SK-N-SH (cell line): ENCODE measurements around the gene MPC2. TPM values are rescaled to one million over a fixed set of nuclear protein-coding genes. Genes with fewer than 3 reads are reported as not detected.

ENCODE experiments used
- CTCF ChIA-PET: fragments of 300-600, 350-600 bp; formaldehyde crosslinking; extraction: SDS; loops from one replicate; lab custom pipeline; 2021; lab: Yijun Ruan, JAX
- POLR2A ChIA-PET: fragments of 350-600 bp; sonication (Branson Sonifier 250); formaldehyde crosslinking; extraction: SDS; loops from one replicate; lab custom pipeline; 2020; ENCODE audit warnings: antibody characterized with exemption, inconsistent platforms; lab: Yijun Ruan, JAX
- DNase-seq: peaks from one replicate; pipeline ENCODE4 v3.0.0; 2012
- H2AFZ ChIP-seq: fragments of 200-600 bp; sonication (generic); 2 replicates; pipeline ENCODE4 v1.8.1; 2016; ENCODE audit warnings: antibody characterized with exemption, mild to moderate bottlenecking, low read depth
- H3F3A ChIP-seq: fragments of 200-600 bp; sonication (generic); replicated peaks from 2 replicates; pipeline ENCODE3; 2016; ENCODE audit warnings: antibody characterized with exemption, mild to moderate bottlenecking; ENCODE audit not compliant: insufficient read depth
- H3K27ac ChIP-seq, 2 experiments: fragments of 200-500 bp in 1 of 2; fragments of 200-600 bp in 1 of 2; sonication (Bioruptor generic) in 1 of 2; sonication (generic), shearing (Covaris generic) in 1 of 2; 2 replicates each; pipeline versions ENCODE4 v1.5.1 to v1.6.1; 2014 to 2016; ENCODE audit warnings: low read depth in 2 of 2, inconsistent platforms in 1 of 2, low read length in 1 of 2, mild to moderate bottlenecking in 1 of 2, mixed read lengths in 1 of 2
- H3K27me3 ChIP-seq: fragments of 200-600 bp; sonication (generic), shearing (Covaris generic); 2 replicates; pipeline ENCODE4 v1.6.1; 2016; ENCODE audit warnings: mixed run types; ENCODE audit not compliant: insufficient read depth
- H3K36me3 ChIP-seq, 2 experiments: fragments of 200-500 bp in 1 of 2; fragments of 200-600 bp in 1 of 2; sonication (Bioruptor generic) in 1 of 2; sonication (generic) in 1 of 2; replicated peaks in 1 of 2; 2 replicates each; pipeline versions ENCODE3 to v1.5.1; 2014 to 2016; ENCODE audit warnings: low read length in 1 of 2, mild to moderate bottlenecking in 1 of 2; ENCODE audit not compliant: insufficient read depth in 2 of 2, control insufficient read depth in 1 of 2
- H3K4me1 ChIP-seq, 2 experiments: fragments of 200-500 bp in 1 of 2; fragments of 200-600 bp in 1 of 2; sonication (Bioruptor generic) in 1 of 2; sonication (generic), shearing (Covaris generic) in 1 of 2; 2 replicates each; pipeline versions ENCODE4 v1.5.1 to v1.6.1; 2014 to 2016; ENCODE audit warnings: low read depth in 1 of 2, low read length in 1 of 2, mixed run types in 1 of 2; ENCODE audit not compliant: insufficient read depth in 2 of 2, control insufficient read depth in 1 of 2
- H3K4me2 ChIP-seq: fragments of 200-600 bp; sonication (generic), shearing (Covaris generic); 2 replicates; pipeline ENCODE4 v1.6.1; 2017; ENCODE audit warnings: mixed run types
- H3K4me3 ChIP-seq, 2 experiments: fragments of 200-500 bp in 1 of 2; fragments of 200-600 bp in 1 of 2; sonication (Bioruptor generic) in 1 of 2; sonication (generic), shearing (Covaris generic) in 1 of 2; 2 replicates each; pipeline versions ENCODE4 v1.5.1 to v1.8.1; 2014 to 2016; ENCODE audit warnings: low read depth in 2 of 2, inconsistent platforms in 1 of 2, low read length in 1 of 2, mild to moderate bottlenecking in 1 of 2, mixed read lengths in 1 of 2, moderate library complexity in 1 of 2
- H3K79me2 ChIP-seq: fragments of 200-600 bp; sonication (generic); 2 replicates; pipeline ENCODE4 v1.8.1; 2017; ENCODE audit warnings: mild to moderate bottlenecking; ENCODE audit not compliant: insufficient read depth
- H3K9ac ChIP-seq: fragments of 200-600 bp; sonication (generic); 2 replicates; pipeline ENCODE4 v1.6.1; 2017; ENCODE audit warnings: mixed run types
- H3K9me2 ChIP-seq: fragments of 200-600 bp; sonication (generic); 2 replicates; pipeline ENCODE4 v1.6.1; 2017; ENCODE audit warnings: mixed run types
- H3K9me3 ChIP-seq: fragments of 200-600 bp; sonication (generic); 2 replicates; pipeline ENCODE4 v1.6.1; 2017; ENCODE audit warnings: mixed run types, mild to moderate bottlenecking, moderate library complexity
- H4K20me1 ChIP-seq: fragments of 200-600 bp; sonication (generic); 2 replicates; pipeline ENCODE4 v1.6.1; 2017; ENCODE audit warnings: mild to moderate bottlenecking, mixed run types; ENCODE audit not compliant: insufficient read depth
- CHD2 ChIP-seq: fragments of 150-350 bp; IDR thresholded peaks from 2 replicates; pipeline ENCODE4 v1.6.1; 2018; ENCODE audit warnings: low read length; ENCODE audit not compliant: partially characterized antibody
- ELF1 ChIP-seq: IDR thresholded peaks from 2 replicates; pipeline ENCODE4 v1.4.0; 2012
- EZH2phosphoT487 ChIP-seq: fragments of 200-600 bp; sonication (generic); IDR thresholded peaks from 2 replicates; pipeline ENCODE4 v1.6.1; 2017; ENCODE audit warnings: low read depth, mixed run types, mild to moderate bottlenecking, antibody characterized with exemption, moderate library complexity, borderline replicate concordance
- FOSL2 ChIP-seq: IDR thresholded peaks from 2 replicates; pipeline ENCODE4 v1.4.0; 2012; ENCODE audit warnings: low read depth, mild to moderate bottlenecking, moderate library complexity, borderline replicate concordance
- FOXM1 ChIP-seq: IDR thresholded peaks from 2 replicates; pipeline ENCODE4 v1.4.0; 2012; ENCODE audit warnings: low read depth, mild to moderate bottlenecking
- JUND ChIP-seq: IDR thresholded peaks from 2 replicates; pipeline ENCODE4 v1.4.0; 2012
- MXI1 ChIP-seq: IDR thresholded peaks from 2 replicates; pipeline ENCODE4 v1.6.1; 2012; ENCODE audit warnings: mild to moderate bottlenecking, low read depth, low read length, improper control_type of control experiment
- NFIC ChIP-seq: IDR thresholded peaks from 2 replicates; pipeline ENCODE4 v1.4.0; 2012; ENCODE audit warnings: borderline replicate concordance
- POLR2AphosphoS5 ChIP-seq: IDR thresholded peaks from 2 replicates; pipeline ENCODE4 v1.6.1; 2012; ENCODE audit warnings: low read depth, low read length
- TAF1 ChIP-seq: IDR thresholded peaks from 2 replicates; pipeline ENCODE4 v1.6.1; 2012; ENCODE audit warnings: low read depth, mild to moderate bottlenecking, low read length, moderate library complexity, borderline replicate concordance
- TCF12 ChIP-seq: IDR thresholded peaks from 2 replicates; pipeline ENCODE4 v1.4.0; 2012
- YY1 ChIP-seq: IDR thresholded peaks from 2 replicates; pipeline ENCODE4 v1.4.0; 2012; ENCODE audit warnings: low read depth, mild to moderate bottlenecking
- WGBS: methylation state at CpG from one replicate; pipeline ENCODE4 v1.1.6; 2017; ENCODE audit warnings: low lambda C conversion rate; 5-methylcytosine and 5-hydroxymethylcytosine counted together
- polyA plus RNA-seq, 3 experiments: library from polyadenylated mRNA; depleted of rRNA; stranded (reverse); fragments of >200 nt; gene quantifications; 2 replicates each; pipeline ENCODE4 v1.2.3, GENCODE V29; 2012
- TF ChIP-seq, protein P1 (sequence below): IDR thresholded peaks from 2 replicates; pipeline ENCODE4; 2012
- TF ChIP-seq, protein P2 (sequence below): fragments of 150-350 bp; IDR thresholded peaks from 2 replicates; pipeline ENCODE4 v1.6.1; 2016; ENCODE audit warnings: mild to moderate bottlenecking, low read depth, low read length
- TF ChIP-seq, protein P3 (sequence below): IDR thresholded peaks from 2 replicates; pipeline ENCODE4 v1.6.1; 2012; ENCODE audit warnings: mild to moderate bottlenecking, low read depth, low read length, moderate library complexity

MPC2 gene
- polyA plus RNA-seq, 1 of the 3 experiments (the other 2 are of a cell fraction), result 15.9 TPM

DNA sequence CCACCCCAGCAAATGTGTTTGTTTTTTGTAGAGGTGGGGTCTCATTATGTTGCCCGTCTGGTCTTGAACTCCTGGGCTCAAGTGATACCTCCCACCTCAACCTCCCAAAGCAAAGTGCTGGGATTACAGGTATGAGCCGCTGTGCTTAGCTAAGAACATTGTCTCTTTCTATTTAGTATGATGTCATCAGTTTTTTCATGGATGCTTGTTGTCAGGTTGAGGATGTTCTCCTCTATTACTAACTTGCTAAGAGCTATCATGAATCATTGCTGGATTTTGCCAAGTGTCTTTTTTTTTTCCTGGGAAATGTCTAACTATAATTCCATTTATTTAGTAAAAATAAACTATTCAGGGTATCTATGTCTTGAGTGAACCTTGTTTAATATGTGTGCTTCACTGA is 19.0 kb upstream of the MPC2 start:
- WGBS, result 100% methylated on average over 2 of the region's 2 CpGs
- Histone ChIP-seq H3K4me3 (no peak overlapping the region), H3K79me2 (peaks cover 76% of the 10 kb centered on the region), H3K27me3 (no peaks in the 10 kb centered on the region), H3K9me3 (no peaks in the 10 kb centered on the region), H3K9ac (no peak overlapping the region), H3K4me1 (no peaks in the 10 kb centered on the region), H4K20me1 (peaks cover 10% of the 10 kb centered on the region), H3K9me2 (no peaks in the 10 kb centered on the region), H3F3A (peaks cover 14% of the 10 kb centered on the region), H3K27ac (no peak overlapping the region), H3K4me2 (no peak overlapping the region), H3K36me3 (peaks cover 17 to 65% of the 10 kb centered on the region in 2 experiments), H2AFZ (no peak overlapping the region)
- POLR2A ChIA-PET, result no interaction called here
- no peak for DNase-seq
- CTCF ChIA-PET, result interaction anchor here (1.3 kb wide), 1 partner anchor 15 kb away, joined by 3 read pairs; no protein-coding TSS in a partner anchor
- TF ChIP-seq CHD2 (no peak), NFIC (no peak), FOXM1 (no peak), JUND (no peak), MXI1 (no peak)
- TF ChIP-seq, protein P1, sequence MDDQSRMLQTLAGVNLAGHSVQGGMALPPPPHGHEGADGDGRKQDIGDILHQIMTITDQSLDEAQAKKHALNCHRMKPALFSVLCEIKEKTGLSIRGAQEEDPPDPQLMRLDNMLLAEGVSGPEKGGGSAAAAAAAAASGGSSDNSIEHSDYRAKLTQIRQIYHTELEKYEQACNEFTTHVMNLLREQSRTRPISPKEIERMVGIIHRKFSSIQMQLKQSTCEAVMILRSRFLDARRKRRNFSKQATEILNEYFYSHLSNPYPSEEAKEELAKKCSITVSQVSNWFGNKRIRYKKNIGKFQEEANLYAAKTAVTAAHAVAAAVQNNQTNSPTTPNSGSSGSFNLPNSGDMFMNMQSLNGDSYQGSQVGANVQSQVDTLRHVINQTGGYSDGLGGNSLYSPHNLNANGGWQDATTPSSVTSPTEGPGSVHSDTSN, result 0 out of 2 replicates have a peak, but pooled peaks have one; percentile 5

DNA sequence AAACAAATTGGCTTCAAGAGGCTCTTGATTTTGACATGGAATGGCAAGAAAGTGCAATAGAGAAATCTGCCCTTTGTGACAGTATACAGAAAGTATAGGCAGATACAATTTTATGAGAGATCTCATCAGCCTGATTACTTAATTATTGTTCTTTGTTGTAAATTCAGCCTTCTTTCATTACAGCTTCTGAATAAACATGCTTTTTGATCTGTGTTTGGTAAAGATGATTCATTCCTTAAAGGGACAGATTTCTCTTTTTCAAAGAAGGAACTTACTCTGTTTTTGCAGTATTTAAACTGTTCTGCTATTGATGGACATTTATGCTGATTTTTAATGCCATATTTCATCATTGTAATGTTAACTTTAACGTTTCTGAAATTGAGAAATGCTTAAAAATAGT is 13.7 kb upstream of the MPC2 start:
- H3K4me1 ChIP-seq, result peaks cover 0 to 9% of the 10 kb centered on the region in 2 experiments; a peak in 2 of 4 replicates
- no peaks in the 10 kb centered on the region for H3K9me2 ChIP-seq
- peaks cover 48% of the 10 kb centered on the region for H4K20me1 ChIP-seq
- peaks cover 8% of the 10 kb centered on the region for H3F3A ChIP-seq
- peaks cover 77% of the 10 kb centered on the region for H3K79me2 ChIP-seq
- no peak overlapping the region for H3K9ac ChIP-seq
- H3K36me3 ChIP-seq, result peaks cover 17 to 47% of the 10 kb centered on the region in 2 experiments
- H2AFZ ChIP-seq, result no peak overlapping the region
- H3K4me2 ChIP-seq, result no peak overlapping the region
- CTCF ChIA-PET, result no interaction called here
- H3K27ac ChIP-seq, result no peak overlapping the region
- H3K9me3 ChIP-seq, result no peaks in the 10 kb centered on the region
- TF ChIP-seq, protein P1, result no peak
- no peak for TF ChIP-seq MXI1
- TF ChIP-seq, all 33 proteins: peak for 0
- no peaks in the 10 kb centered on the region for H3K27me3 ChIP-seq
- POLR2A ChIA-PET, result no interaction called here
- WGBS, result 74% methylated on average over 1 of the region's 1 CpG
- H3K4me3 ChIP-seq, result no peak overlapping the region
- DNase-seq, result no peak

DNA sequence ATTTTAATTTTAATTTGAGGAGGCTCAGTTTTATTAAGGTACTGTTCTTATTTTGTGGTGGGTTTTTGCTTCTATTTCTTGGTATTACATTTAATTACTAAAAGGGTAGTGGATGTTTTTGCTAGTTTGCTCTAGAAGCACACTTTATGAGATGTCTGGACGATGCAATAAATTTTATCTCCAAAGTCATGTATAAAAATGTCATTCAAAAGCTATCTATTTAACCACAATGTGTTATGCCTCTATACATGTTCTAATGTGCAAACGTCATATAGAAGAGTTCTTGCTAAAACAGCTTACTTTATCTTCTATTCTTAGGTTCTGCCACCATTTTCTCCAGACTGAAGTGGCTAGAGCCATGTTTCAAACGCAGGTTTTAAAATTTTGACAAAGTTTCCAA is 12.9 kb upstream of the MPC2 start:
- Histone ChIP-seq H3K4me1 (peaks cover 0 to 9% of the 10 kb centered on the region in 2 experiments; a peak in 2 of 4 replicates), H2AFZ (no peak overlapping the region), H3K4me3 (no peak overlapping the region), H3K27me3 (no peaks in the 10 kb centered on the region), H3K79me2 (peaks cover 81% of the 10 kb centered on the region), H3K27ac (no peak overlapping the region), H3F3A (peaks cover 7% of the 10 kb centered on the region), H3K4me2 (no peak overlapping the region), H3K9me3 (no peaks in the 10 kb centered on the region), H3K36me3 (peaks cover 12 to 39% of the 10 kb centered on the region in 2 experiments), H3K9me2 (no peaks in the 10 kb centered on the region), H3K9ac (no peak overlapping the region), H4K20me1 (peaks cover 51% of the 10 kb centered on the region)
- ChIA-PET CTCF (interaction anchor here (1.8 kb wide), 1 partner anchor 20 kb away, joined by 4 read pairs; no protein-coding TSS in a partner anchor), POLR2A (no interaction called here)
- WGBS, result 90% methylated on average over 3 of the region's 3 CpGs
- DNase-seq, result no peak
- no peak for TF ChIP-seq FOXM1
- TF ChIP-seq, protein P2, sequence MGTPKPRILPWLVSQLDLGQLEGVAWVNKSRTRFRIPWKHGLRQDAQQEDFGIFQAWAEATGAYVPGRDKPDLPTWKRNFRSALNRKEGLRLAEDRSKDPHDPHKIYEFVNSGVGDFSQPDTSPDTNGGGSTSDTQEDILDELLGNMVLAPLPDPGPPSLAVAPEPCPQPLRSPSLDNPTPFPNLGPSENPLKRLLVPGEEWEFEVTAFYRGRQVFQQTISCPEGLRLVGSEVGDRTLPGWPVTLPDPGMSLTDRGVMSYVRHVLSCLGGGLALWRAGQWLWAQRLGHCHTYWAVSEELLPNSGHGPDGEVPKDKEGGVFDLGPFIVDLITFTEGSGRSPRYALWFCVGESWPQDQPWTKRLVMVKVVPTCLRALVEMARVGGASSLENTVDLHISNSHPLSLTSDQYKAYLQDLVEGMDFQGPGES, result no peak
- no peak for TF ChIP-seq ELF1
- TF ChIP-seq POLR2AphosphoS5, result no peak
- TF ChIP-seq JUND, result no peak
- no peak for TF ChIP-seq TAF1
- no peak for TF ChIP-seq TCF12
- no peak for TF ChIP-seq YY1
- no peak for TF ChIP-seq CHD2
- TF ChIP-seq, protein P3, sequence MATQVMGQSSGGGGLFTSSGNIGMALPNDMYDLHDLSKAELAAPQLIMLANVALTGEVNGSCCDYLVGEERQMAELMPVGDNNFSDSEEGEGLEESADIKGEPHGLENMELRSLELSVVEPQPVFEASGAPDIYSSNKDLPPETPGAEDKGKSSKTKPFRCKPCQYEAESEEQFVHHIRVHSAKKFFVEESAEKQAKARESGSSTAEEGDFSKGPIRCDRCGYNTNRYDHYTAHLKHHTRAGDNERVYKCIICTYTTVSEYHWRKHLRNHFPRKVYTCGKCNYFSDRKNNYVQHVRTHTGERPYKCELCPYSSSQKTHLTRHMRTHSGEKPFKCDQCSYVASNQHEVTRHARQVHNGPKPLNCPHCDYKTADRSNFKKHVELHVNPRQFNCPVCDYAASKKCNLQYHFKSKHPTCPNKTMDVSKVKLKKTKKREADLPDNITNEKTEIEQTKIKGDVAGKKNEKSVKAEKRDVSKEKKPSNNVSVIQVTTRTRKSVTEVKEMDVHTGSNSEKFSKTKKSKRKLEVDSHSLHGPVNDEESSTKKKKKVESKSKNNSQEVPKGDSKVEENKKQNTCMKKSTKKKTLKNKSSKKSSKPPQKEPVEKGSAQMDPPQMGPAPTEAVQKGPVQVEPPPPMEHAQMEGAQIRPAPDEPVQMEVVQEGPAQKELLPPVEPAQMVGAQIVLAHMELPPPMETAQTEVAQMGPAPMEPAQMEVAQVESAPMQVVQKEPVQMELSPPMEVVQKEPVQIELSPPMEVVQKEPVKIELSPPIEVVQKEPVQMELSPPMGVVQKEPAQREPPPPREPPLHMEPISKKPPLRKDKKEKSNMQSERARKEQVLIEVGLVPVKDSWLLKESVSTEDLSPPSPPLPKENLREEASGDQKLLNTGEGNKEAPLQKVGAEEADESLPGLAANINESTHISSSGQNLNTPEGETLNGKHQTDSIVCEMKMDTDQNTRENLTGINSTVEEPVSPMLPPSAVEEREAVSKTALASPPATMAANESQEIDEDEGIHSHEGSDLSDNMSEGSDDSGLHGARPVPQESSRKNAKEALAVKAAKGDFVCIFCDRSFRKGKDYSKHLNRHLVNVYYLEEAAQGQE, result no peak
- TF ChIP-seq NFIC, result no peak
- no peak for TF ChIP-seq FOSL2
- no peak for TF ChIP-seq EZH2phosphoT487
